Left renal cortex interstitium (tissue), 4 donors: ENCODE measurements around the gene FHDC1. TPM values are rescaled to one million over a fixed set of nuclear protein-coding genes. Genes with fewer than 3 reads are reported as not detected.

Source experiments
- DNase-seq, 4 donors: peaks; one replicate each; pipeline ENCODE4 v3.0.0-alpha.2; 2013; ENCODE audit warnings: low read depth in 4 of 4, low spot score in 2 of 4, missing footprints in 1 of 4
- polyA plus RNA-seq, 4 donors: library from polyadenylated mRNA; unstranded; fragments of 120-200 nt; gene quantifications; one replicate each; pipeline ENCODE4 v1.2.1, GENCODE V29; 2013; ENCODE audit not compliant: insufficient read length in 4 of 4

Gene FHDC1
- polyA plus RNA-seq, 4 donors = 4.1 to 4.8 (median 4.5) TPM

- DNase-seq = no peak
Measured at GRCh38 chr4:152928286-152928685, 7.8 kb upstream of the FHDC1 start.

GRCh38 chr4:152929888-152930287 lies 6.2 kb upstream of the FHDC1 start:
- no peak for DNase-seq

GRCh38 chr4:152935143-152935542 lies 980 bp upstream of the FHDC1 start:
- DNase-seq = no peak

DNA sequence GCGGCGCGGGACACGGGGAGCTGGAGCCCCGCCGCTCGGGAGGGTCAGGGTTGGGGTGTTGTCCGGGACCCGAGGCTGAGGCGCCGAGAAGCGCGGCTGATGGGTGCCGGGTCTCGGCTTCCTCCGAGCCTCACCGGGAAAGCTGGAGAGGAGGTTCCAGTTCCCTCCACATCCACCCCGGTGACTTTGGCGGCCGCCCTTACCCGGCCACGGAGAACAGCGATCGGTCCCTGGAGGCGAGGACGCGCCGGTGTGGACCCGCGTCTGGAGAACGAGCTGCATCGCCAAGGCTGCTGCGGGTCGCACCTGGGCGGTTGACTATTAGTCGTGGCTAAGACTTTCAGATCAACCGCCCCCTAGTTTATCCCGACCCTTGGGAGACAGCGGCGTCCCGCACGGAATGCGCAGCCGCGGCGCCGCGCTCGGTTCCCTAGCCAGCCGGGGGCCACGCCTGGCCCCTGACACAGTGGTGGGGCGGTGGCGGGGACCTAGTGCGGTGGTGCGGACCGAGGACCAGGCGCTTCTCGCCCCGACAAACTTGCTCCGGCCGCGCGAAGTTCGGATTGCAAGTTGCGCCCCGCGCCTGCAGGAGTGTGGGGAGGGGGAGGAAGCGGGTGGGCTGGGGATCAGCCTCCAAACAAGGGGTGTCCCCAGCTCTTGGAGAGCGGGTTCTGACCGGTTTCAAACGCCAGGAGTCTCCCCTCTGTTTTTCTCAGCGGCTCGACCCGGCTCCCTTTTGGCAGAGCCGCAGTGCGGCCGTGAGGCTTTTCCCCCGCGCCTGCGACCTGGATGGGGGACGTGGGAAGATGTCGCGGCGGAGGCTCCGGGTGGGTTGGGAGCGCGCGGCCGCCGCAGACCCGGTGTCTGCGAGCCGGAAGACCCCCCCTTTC lies 568 bp downstream of the FHDC1 start:
- no peak for DNase-seq

- no peak for DNase-seq
Measured at GRCh38 chr4:152937336-152938236, 1.5 kb downstream of the FHDC1 start.

DNA sequence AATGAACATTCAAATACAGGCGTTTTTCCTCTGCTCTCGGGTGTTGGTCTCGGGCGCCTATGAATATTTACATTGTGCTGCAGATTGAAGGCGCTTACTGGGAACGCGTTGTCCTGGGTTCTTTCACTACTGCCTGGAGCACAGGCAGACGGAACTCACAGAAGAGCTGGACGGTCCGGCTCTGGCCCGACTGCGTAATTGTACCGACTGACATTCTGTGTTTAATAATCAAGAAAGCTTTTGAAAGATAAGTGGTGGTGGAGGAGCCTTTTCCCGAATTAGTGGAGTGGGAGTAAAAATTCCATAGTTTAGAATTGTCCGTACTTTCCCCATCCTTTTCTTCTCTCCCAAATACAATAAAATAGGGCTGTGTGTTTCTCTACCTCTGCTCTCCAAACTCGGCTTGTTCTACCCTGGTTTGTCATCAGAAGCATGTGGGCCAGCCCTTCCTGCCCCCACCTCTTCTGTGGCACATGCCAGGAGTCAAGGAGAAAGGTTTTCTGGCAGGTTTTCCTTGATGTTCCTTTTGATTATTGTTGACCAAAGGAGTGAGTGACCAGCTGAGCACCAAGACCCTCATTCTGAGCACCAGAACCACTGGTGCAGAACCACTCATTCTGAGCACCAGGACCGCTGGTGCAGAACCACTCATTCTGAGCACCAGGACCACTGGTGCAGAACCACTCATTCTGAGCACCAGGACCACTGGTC lies 2.3 kb downstream of the FHDC1 start:
- DNase-seq = no peak

DNA sequence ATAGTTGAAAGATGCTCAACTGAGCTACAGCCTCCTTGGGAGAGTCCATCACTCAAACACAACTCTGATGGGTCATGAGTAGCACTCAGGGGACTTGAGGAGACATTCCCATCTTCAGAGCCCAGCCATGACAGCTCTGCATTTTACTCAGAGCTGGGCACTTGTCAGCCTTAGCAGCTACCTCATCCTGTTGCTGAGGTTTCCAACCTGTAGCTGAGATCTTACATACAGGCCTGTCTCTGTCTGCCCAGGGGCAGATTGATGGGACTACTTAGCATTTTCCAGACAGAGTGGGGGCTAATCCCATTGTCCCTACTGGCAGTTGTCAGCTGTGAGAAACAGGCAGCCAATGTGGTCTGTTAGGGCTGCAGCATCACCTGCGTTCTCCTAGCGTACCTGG lies 3.5 kb downstream of the FHDC1 start:
- no peak for DNase-seq

DNA sequence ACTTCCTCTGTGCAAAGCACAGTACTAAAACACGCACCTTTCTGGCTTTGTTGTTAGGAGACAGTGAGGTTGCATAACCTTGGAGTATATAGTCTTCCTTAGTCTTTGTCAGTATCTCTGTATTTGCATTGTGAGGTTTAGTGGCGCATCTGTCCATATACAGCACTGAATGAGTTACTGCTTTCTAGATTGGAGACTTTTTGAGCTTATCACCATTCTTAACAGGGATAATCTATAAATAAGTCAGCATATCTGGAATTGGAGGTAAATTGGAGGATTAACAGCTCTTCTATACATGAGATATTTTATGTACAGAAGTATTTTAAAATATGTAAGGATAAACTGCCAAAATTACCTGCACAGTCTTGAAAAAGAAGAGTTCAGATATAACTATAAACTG lies 4.3 kb downstream of the FHDC1 start:
- no peak for DNase-seq

DNA sequence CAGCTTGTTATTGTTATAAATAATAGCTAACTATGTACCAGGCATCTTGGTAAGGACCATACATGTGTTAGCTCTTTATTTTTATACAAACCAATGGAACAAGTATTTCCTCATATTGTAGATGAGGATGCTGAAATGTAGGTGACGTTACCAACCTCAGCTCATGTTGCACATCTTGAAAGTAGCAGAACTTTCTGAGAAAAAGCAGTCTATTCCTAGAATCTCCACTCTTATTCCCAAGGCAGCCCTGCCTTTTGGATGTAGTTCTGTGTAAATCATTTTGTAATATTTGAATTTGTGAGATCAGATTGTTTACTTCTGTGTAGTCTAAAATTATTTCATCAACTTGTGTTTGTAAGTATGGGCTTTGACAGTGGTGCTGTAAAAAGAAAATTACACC lies 5.3 kb downstream of the FHDC1 start:
- no peak for DNase-seq

DNA sequence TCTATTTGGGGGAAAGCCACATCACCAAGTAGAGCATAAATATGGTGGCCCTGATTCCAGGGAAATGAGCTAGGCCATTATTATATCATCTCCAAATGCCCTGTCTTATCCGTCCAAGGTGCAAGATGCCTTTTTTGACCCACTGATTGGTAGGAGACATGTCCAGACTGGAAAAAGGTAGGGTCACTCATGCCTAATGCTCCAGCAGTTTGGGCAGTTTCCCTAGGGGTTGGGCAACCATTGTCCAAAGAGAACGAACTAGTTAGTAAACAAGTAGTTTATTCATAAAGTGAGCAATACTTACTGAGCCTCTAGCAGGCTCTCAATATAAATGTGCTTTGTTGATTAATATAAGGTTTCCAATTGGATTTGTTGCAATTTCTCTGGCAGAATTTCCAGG lies 6.2 kb downstream of the FHDC1 start:
- no peak for DNase-seq

DNA sequence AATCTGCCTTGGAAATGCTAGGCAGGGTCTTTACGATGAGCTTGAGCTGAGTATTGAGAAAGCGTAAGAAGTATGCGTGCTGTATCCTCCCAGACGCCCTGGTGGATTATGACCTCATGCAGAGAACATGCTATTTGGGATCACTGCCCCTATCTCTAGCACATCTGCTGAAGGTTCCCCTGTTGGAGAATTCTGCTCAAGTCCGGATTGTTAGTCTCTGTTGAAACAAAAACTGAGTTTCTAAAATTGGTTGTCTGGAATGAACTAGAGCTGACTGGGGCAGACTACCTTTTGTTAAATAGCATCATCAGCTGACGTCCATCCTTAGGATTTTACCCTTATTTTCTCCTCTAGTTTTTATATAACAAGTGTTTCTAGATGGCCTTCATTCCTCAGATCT lies 7.5 kb downstream of the FHDC1 start:
- no peak for DNase-seq

- DNase-seq = no peak
Measured at GRCh38 chr4:152944666-152945320, 8.7 kb downstream of the FHDC1 start.

DNA sequence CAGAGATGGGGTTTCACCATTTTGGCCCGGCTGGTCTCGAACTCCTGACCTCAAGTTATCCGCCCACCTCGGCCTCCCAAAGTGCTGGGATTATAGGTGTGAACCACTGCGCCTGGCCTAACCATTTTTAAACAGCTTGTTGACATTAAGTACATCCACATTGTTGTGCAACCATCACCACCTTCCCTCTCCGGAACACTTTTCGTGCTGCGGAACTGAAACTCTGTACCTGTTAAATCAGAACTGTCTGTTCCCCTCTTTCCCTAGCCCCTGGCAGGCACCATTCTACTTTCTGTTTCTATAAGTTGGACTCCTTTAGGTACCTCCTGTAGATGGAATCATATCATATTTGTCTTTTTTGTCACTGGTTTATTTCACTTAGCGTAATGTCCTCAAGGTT lies 9.5 kb downstream of the FHDC1 start:
- no peak for DNase-seq

DNA sequence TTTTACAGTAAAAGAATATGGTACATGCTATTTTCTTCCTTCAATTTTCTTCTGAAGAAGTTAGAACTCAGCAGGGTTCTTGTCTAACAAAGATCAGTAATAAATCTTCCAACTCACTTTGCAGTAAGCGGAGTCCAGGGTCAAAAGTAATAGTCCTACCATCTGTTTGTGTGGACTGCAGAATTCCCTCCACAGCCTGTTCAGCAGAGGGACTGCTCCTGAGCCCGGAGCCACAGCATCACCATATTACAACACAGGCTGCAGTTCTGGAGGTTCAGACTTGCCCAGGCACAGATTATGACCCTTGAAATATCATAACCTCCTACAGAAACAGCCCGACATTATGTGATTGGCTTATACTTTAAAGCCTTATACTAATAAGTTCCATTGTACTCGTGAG lies 10.3 kb downstream of the FHDC1 start:
- DNase-seq = no peak

GRCh38 chr4:152947311-152947710 lies 11.2 kb downstream of the FHDC1 start:
- no peak for DNase-seq

- DNase-seq = no peak
Measured at GRCh38 chr4:152949930-152950329, 13.8 kb downstream of the FHDC1 start.

DNA sequence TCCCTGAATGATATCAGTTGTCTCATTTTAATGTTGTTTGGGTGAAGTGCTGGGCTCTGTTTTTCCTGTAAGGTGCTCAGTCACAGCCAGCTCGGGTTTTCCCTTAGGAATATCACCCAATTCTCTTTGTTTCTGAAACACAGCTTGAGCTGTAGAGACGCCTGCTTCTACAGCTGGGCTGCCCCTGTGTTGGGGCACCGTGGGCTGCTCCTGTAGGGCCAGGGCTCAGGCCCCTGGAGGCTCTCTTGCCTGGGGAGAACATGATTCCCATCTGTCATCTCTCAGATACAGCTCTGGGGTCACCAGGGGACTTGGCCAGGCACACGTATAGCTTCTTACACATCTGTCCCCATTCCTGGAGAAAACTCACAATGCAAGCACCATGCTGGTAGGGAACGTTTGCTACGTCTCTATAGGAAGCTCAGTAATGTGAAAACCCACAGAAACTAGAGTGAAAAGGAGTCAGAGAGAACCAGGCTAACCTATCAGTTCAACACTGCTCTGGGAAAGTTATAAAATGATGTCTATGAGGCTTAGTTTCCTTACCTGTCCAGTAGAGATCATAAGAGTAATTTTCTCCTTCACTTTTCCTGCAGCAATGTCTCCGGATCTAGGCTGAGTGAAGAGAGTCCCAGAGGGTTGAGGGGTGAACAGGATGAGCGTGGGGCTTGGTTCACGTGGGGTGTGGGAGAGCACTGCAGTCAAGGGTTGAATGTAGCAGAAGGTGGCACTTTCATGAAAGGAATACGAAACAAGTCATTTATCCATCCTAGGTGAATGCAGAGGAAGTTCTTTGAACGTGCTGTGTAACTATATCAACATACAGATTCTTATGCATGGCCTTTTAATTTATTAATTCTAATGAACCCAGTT lies 14.5 kb downstream of the FHDC1 start:
- no peak for DNase-seq

- no peak for DNase-seq
Measured at GRCh38 chr4:152951348-152951747, 15.2 kb downstream of the FHDC1 start.

DNA sequence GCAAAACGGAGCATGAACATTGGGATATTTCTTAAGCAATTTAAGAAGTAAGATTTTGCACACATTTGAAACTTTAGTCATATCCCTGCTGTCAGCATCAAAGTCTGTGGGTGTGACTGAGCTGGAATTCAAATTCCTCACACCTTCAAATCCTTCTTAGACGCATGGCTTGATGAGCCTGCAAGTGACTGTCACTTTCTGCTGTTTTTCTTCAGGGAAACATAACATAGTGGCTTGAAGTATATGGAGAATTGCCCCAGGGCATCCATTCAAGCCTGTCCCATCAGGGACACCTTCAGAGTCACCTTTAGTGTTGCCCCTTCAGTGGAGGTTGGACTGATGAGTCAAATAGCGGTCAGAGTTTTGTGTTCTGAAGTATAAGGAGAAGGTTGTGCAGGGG lies 17.4 kb downstream of the FHDC1 start:
- DNase-seq = no peak

DNA sequence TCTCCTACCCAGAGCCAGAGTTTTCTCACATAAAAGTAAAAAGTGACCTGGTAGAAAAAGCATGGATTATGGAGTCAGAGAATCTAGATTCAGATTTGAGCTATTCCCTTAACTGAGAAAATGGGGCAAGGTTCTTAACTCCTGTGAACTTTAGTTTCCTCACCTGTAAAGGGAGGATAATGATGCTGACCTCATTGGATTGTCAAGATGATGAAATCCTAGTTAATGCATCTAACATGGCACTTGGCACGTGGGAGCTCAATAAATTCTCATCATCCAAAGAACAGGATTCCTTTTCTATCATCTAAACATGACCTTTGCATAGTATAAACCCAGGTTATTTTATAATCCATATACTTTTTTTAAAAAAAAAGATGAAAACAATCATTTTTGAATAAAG lies 18.6 kb downstream of the FHDC1 start:
- DNase-seq = no peak
